ENCODE data around the gene CRB3. TPM values are rescaled to one million over a fixed set of nuclear protein-coding genes. Genes with fewer than 3 reads are reported as not detected.

Gene CRB3
- total and polyA plus RNA-seq, 2 of the 8 experiments (the other 6 are each of a cell fraction or from before 2014, with no cell fraction given): 21.1 to 24.6 TPM

DNA sequence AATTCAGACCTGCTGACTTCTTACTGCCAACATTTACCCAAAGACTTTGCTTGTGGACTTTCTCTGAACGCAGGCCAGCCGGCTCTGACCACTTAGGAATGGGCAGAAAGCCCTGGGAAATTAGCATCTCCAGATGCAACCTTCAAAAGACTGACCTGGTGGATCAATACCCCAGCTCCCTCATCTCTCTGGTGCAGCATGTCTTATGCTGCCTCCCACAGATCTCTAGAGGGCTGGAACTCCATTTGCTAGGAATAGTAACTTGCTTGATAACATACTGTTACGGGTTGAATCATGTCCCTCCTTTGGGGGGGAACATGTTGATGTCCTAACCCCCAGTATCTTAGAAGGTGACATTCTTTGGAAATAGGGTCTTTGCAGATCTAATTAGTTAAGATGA lies 17.6 kb upstream of the CRB3 start:
- H2BK120ac ChIP-seq (replicated peaks; ENCODE audit: low read depth, low read length): no peak overlapping the region
- no peaks in the 10 kb centered on the region for H3K27me3 ChIP-seq (replicated peaks in 1 of 4; ENCODE audit: control insufficient read depth in 3 of 4, extremely low read depth in 1 of 4, insufficient read depth in 3 of 4, low read length in 3 of 4)
- H3K23ac ChIP-seq (ENCODE audit: insufficient read length): no peak overlapping the region
- H2AK5ac ChIP-seq (ENCODE audit: low read depth, low read length): no peak overlapping the region
- H4K91ac ChIP-seq (replicated peaks; ENCODE audit: insufficient read length, low read length): no peak overlapping the region
- H4K8ac ChIP-seq (ENCODE audit: extremely low read depth, insufficient read depth, low read length): no peak overlapping the region
- no peak for DNase-seq (ENCODE audit: low read depth in 1 of 2, low spot score in 2 of 2)
- no peaks in the 10 kb centered on the region for H3K79me1 ChIP-seq (ENCODE audit: low read depth, low read length)
- no peaks in the 10 kb centered on the region for H3K9me3 ChIP-seq (ENCODE audit: insufficient read depth in 2 of 2, low read depth in 1 of 2, low read length in 1 of 2)
- H4K20me1 ChIP-seq (replicated peaks in 1 of 2; ENCODE audit: control insufficient read depth in 1 of 2, insufficient read depth in 2 of 2, low read length in 2 of 2): no peaks in the 10 kb centered on the region
- H2BK20ac ChIP-seq (ENCODE audit: low read length): no peak overlapping the region
- H3K4me3 ChIP-seq (ENCODE audit: extremely low read depth in 1 of 4, insufficient read depth in 2 of 4, low read depth in 3 of 4, low read length in 4 of 4): no peak overlapping the region
- no peak overlapping the region for H3K4me2 ChIP-seq (ENCODE audit: insufficient read depth in 1 of 2, low read depth in 2 of 2, low read length in 2 of 2)
- H2AFZ ChIP-seq (ENCODE audit: low read length): no peak overlapping the region
- H2BK12ac ChIP-seq (ENCODE audit: low read depth, low read length): no peak overlapping the region
- no peak overlapping the region for H3K4ac ChIP-seq (replicated peaks; ENCODE audit: insufficient read length, low read depth, low read length)
- H3K18ac ChIP-seq (ENCODE audit: extremely low read depth, low read length): no peak overlapping the region
- no peaks in the 10 kb centered on the region for H3K4me1 ChIP-seq (replicated peaks in 1 of 4; ENCODE audit: control insufficient read depth in 3 of 4, insufficient read depth in 4 of 4, low read length in 3 of 4)
- no peak overlapping the region for H3K14ac ChIP-seq (ENCODE audit: insufficient read length)
- 91% methylated on average over 3 of the region's 3 CpGs; no CpG with 5 or more reads in 1 of the 2 experiments for WGBS, 2 experiments (ENCODE audit: extremely low coverage in 1 of 2, insufficient coverage in 1 of 2, insufficient read length in 1 of 2, insufficient replicate concordance in 2 of 2, low coverage in 1 of 2, low lambda C conversion rate in 2 of 2, missing lambda C conversion rate in 1 of 2)
- TF ChIP-seq NRF1 (IDR thresholded peaks at IDR 0.05; ENCODE audit: low read depth, low read length): no peak
- TF ChIP-seq NANOG (IDR thresholded peaks at IDR 0.05; ENCODE audit: insufficient read depth, low read depth, low read length, poor library complexity, severe bottlenecking): no peak
- no peak for TF ChIP-seq EGR1 (IDR thresholded peaks at IDR 0.05; ENCODE audit: borderline replicate concordance, low read depth, low read length)
- no peak for TF ChIP-seq BCL11A (IDR thresholded peaks at IDR 0.05; ENCODE audit: low read depth in 2 of 2, low read length in 2 of 2)
- no peak for TF ChIP-seq RXRA (IDR thresholded peaks at IDR 0.05; ENCODE audit: insufficient read depth, low read depth, low read length)
- no peak for TF ChIP-seq POU5F1 (IDR thresholded peaks at IDR 0.05; ENCODE audit: low read depth, low read length)
- no peak for TF ChIP-seq YY1 (IDR thresholded peaks at IDR 0.05; ENCODE audit: low read depth, low read length)
- H3K79me2 ChIP-seq (ENCODE audit: control insufficient read depth in 1 of 2, insufficient read depth in 2 of 2, low read length in 2 of 2): no peaks in the 10 kb centered on the region
- no peak overlapping the region for H3K56ac ChIP-seq (replicated peaks; ENCODE audit: insufficient read length, low read depth, low read length)
- no peaks in the 10 kb centered on the region for H3K23me2 ChIP-seq (ENCODE audit: low read depth, low read length)
- ChIA-PET POLR2A (ENCODE audit: partially characterized antibody) (interaction anchor here (1.6 kb wide), 1 partner anchor 10 kb away, joined by 4 read pairs; no protein-coding TSS in a partner anchor), CTCF (ENCODE audit: partially characterized antibody) (interaction anchor here (0.5 kb wide), 1 partner anchor 417 kb away, joined by 4 read pairs; no protein-coding TSS in a partner anchor)
- 0 out of 8 replicates have a peak, but pooled peaks cover 0 to under 1% (median 0%) of the 10 kb centered on the region in 4 experiments for H3K36me3 ChIP-seq (ENCODE audit: control insufficient read depth in 2 of 4, insufficient read depth in 4 of 4, low read length in 3 of 4)
- H2BK15ac ChIP-seq (ENCODE audit: low read length): no peak overlapping the region
- no peak overlapping the region for H3K9ac ChIP-seq (replicated peaks in 1 of 4; ENCODE audit: extremely low read depth in 1 of 4, low read depth in 3 of 4, low read length in 3 of 4)
- no peak overlapping the region for H2BK5ac ChIP-seq (ENCODE audit: low read depth, low read length)
- no peak overlapping the region for H4K5ac ChIP-seq (ENCODE audit: insufficient read length, low read depth, low read length)
- H3K27ac ChIP-seq (ENCODE audit: low read depth, low read length): no peak overlapping the region
- no peak for FAIRE-seq

Data from H1 (cell line).